K562 (cell line): ENCODE data around the gene BBC3. TPM values are rescaled to one million over a fixed set of nuclear protein-coding genes. Genes with fewer than 3 reads are reported as not detected.
A peak's percentile ranks its signal among the peaks of the same experiment; 100 is the strongest.

Source experiments
- FOXA3 ChIP-seq, 2 experiments: fragments of 450-650 bp in 1 of 2; sonication (generic) in 1 of 2; formaldehyde crosslinking; IDR thresholded peaks in 1 of 2; conservative IDR thresholded peaks in 1 of 2; 2 replicates each; pipeline versions ENCODE4 v1.4.0 to v1.8.0; 2020 to 2022; ENCODE audit warnings: mild to moderate bottlenecking in 2 of 2, missing genetic modification reagents in 1 of 2
- KHSRP ChIP-seq: fragments of 450-650 bp; IDR thresholded peaks from 2 replicates; pipeline ENCODE4 v1.6.1; 2017
- PCBP2 ChIP-seq: fragments of 200-400 bp; formaldehyde crosslinking; IDR thresholded peaks from 2 replicates; pipeline ENCODE4 v1.6.1; 2018; ENCODE audit warnings: low read length, low read depth, mild to moderate bottlenecking, moderate library complexity; ENCODE audit not compliant: poor library complexity, severe bottlenecking
- SMARCA4 ChIP-seq: fragments of 450-650 bp; IDR thresholded peaks from 2 replicates; pipeline ENCODE4 v1.6.1; 2016
- SMC3 ChIP-seq: conservative IDR thresholded peaks from 2 replicates; pipeline ENCODE4 v1.6.1; 2011; ENCODE audit warnings: low read depth, low read length, improper control_type of control experiment; ENCODE audit not compliant: insufficient read depth
- ZBED1 ChIP-seq: IDR thresholded peaks from 2 replicates; pipeline ENCODE4 v1.6.1; 2014
- ZFP1 ChIP-seq: fragments of 450-650 bp; formaldehyde crosslinking; IDR thresholded peaks from 2 replicates; pipeline ENCODE4 v1.4.0; 2020; ENCODE audit warnings: mild to moderate bottlenecking, mixed read lengths
- polyA plus RNA-seq, 8 experiments: library from polyadenylated mRNA; depleted of rRNA in 4 of 8; stranded (reverse) in 5 of 8; unstranded in 3 of 8; fragments of >200 nt; fragmentation: Nextera tagmentation in 2 of 8; fragmentation: Illumina TruSeq in 1 of 8; extraction: Ambion mirVana in 2 of 8; extraction: Trizol in 1 of 8; gene quantifications; 2 replicates each; pipeline versions ENCODE4 v1.2.1 to v1.2.3, GENCODE V29; 2011 to 2014; ENCODE audit warnings: inconsistent platforms in 1 of 8, missing spikeins in 1 of 8
- total RNA-seq, 7 experiments: library from RNA; depleted of rRNA in 6 of 7; stranded (reverse); fragments of >200 nt in 6 of 7; fragmentation: Illumina TruSeq in 2 of 7; extraction: Trizol in 2 of 7; gene quantifications; 2 replicates each; pipeline versions ENCODE4 v1.2.1 to v1.2.3, GENCODE V29; 2011 to 2021; ENCODE audit warnings: low replicate concordance in 1 of 7
- TF ChIP-seq, protein P1 (sequence below): fragments of 450-650 bp; formaldehyde crosslinking; IDR thresholded peaks from 2 replicates; pipeline ENCODE4 v1.4.0; 2022; ENCODE audit warnings: missing genetic modification characterization
- TF ChIP-seq, protein P2 (sequence below): fragments of 450-650 bp; formaldehyde crosslinking; IDR thresholded peaks from 2 replicates; pipeline ENCODE4 v1.4.0; 2020; ENCODE audit warnings: mild to moderate bottlenecking, moderate library complexity
- TF ChIP-seq, protein P3 (sequence below): fragments of 450-650 bp; IDR thresholded peaks from 2 replicates; pipeline ENCODE4 v1.6.1; 2016; ENCODE audit warnings: low read depth
- TF ChIP-seq, protein P4 (sequence below): sonication (generic); formaldehyde crosslinking; IDR thresholded peaks from 2 replicates; pipeline ENCODE4 v1.8.0; 2022; ENCODE audit warnings: missing genetic modification reagents, mild to moderate bottlenecking, moderate library complexity, borderline replicate concordance

The BBC3 gene
- total and polyA plus RNA-seq, 9 of the 15 experiments (the other 6 are each of a cell fraction or from before 2014, with no cell fraction given) = 0.15 to 30.7 (median 4.8) TPM

DNA sequence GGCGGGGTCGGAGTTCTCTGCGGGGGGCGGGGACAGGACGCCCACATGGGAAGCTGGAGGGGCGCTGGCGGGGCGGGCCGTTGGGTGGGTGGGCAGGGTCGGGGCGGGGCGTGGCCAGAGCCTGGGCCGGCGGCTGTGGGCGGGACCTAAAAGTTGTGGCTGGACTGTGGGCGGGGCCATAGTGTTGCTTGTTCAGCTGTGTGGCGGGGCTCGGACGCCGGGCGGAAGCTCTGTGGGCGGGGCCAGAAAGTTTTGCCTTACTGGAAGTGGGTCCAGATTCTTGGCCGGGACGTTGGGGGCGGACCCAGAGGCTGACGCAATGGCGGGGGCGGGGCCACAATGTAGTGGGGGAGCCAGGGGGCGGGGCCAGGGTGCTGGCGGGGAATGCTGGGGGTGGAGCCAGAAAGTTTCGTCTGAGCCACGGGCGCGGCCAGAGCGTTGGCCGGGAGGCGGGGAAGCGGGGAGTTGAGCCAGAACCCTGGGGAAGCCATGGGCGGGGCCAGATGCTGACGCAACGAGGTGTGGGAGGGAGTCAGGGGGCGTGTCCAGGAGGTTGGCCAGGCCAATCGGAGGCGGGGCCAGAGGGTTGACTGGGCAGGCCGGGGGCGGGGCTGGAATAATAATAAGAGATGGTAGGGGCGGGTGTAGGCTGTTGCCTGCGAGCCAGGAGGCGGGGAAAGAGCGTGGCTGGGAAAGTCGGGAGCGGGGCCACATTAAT is 25.9 kb upstream of the BBC3 start (continued):
- TF ChIP-seq FOXA3 (CRISPR knock-in tag; conservative IDR thresholded peaks at IDR 0.05 in 1 of 2, IDR thresholded peaks at IDR 0.05 in 1 of 2) (peak; percentile 51 to 94; a peak in 3 of 4 replicates), SMARCA4 (no peak), PCBP2 (no peak), ZBED1 (no peak), ZFP1 (no peak), KHSRP (no peak), SMC3 (no peak)
- TF ChIP-seq, protein P1, sequence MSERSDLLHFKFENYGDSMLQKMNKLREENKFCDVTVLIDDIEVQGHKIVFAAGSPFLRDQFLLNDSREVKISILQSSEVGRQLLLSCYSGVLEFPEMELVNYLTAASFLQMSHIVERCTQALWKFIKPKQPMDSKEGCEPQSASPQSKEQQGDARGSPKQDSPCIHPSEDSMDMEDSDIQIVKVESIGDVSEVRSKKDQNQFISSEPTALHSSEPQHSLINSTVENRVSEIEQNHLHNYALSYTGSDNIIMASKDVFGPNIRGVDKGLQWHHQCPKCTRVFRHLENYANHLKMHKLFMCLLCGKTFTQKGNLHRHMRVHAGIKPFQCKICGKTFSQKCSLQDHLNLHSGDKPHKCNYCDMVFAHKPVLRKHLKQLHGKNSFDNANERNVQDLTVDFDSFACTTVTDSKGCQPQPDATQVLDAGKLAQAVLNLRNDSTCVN (CRISPR knock-in tag) = no peak
- TF ChIP-seq, protein P2, sequence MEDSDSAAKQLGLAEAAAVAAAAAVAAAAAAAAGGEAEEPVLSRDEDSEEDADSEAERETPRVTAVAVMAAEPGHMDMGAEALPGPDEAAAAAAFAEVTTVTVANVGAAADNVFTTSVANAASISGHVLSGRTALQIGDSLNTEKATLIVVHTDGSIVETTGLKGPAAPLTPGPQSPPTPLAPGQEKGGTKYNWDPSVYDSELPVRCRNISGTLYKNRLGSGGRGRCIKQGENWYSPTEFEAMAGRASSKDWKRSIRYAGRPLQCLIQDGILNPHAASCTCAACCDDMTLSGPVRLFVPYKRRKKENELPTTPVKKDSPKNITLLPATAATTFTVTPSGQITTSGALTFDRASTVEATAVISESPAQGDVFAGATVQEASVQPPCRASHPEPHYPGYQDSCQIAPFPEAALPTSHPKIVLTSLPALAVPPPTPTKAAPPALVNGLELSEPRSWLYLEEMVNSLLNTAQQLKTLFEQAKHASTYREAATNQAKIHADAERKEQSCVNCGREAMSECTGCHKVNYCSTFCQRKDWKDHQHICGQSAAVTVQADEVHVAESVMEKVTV (CRISPR knock-in tag) = no peak
- TF ChIP-seq, protein P3, sequence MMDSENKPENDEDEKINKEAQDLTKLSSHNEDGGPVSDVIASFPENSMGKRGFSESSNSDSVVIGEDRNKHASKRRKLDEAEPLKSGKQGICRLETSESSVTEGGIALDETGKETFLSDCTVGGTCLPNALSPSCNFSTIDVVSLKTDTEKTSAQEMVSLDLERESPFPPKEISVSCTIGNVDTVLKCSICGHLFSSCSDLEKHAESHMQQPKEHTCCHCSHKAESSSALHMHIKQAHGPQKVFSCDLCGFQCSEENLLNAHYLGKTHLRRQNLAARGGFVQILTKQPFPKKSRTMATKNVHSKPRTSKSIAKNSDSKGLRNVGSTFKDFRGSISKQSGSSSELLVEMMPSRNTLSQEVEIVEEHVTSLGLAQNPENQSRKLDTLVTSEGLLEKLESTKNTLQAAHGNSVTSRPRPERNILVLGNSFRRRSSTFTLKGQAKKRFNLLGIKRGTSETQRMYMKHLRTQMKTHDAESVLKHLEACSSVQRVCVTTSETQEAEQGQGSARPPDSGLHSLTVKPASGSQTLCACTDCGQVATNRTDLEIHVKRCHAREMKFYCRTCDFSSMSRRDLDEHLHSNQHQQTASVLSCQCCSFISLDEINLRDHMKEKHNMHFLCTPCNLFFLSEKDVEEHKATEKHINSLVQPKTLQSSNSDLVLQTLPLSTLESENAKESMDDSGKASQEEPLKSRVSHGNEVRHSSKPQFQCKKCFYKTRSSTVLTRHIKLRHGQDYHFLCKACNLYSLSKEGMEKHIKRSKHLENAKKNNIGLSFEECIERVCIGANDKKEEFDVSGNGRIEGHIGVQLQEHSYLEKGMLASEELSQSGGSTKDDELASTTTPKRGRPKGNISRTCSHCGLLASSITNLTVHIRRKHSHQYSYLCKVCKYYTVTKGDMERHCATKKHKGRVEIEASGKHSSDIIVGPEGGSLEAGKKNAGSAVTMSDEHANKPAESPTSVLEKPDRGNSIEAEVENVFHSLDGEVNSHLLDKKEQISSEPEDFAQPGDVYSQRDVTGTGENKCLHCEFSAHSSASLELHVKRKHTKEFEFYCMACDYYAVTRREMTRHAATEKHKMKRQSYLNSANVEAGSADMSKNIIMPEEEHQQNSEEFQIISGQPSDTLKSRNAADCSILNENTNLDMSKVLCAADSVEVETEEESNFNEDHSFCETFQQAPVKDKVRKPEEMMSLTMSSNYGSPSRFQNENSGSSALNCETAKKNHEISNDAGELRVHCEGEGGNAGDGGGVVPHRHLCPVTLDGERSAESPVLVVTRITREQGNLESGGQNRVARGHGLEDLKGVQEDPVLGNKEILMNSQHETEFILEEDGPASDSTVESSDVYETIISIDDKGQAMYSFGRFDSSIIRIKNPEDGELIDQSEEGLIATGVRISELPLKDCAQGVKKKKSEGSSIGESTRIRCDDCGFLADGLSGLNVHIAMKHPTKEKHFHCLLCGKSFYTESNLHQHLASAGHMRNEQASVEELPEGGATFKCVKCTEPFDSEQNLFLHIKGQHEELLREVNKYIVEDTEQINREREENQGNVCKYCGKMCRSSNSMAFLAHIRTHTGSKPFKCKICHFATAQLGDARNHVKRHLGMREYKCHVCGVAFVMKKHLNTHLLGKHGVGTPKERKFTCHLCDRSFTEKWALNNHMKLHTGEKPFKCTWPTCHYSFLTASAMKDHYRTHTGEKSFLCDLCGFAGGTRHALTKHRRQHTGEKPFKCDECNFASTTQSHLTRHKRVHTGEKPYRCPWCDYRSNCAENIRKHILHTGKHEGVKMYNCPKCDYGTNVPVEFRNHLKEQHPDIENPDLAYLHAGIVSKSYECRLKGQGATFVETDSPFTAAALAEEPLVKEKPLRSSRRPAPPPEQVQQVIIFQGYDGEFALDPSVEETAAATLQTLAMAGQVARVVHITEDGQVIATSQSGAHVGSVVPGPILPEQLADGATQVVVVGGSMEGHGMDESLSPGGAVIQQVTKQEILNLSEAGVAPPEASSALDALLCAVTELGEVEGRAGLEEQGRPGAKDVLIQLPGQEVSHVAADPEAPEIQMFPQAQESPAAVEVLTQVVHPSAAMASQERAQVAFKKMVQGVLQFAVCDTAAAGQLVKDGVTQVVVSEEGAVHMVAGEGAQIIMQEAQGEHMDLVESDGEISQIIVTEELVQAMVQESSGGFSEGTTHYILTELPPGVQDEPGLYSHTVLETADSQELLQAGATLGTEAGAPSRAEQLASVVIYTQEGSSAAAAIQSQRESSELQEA = no peak
- TF ChIP-seq, protein P4, sequence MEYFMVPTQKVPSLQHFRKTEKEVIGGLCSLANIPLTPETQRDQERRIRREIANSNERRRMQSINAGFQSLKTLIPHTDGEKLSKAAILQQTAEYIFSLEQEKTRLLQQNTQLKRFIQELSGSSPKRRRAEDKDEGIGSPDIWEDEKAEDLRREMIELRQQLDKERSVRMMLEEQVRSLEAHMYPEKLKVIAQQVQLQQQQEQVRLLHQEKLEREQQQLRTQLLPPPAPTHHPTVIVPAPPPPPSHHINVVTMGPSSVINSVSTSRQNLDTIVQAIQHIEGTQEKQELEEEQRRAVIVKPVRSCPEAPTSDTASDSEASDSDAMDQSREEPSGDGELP = peak; percentile 94
